ENCODE results near the gene MATN3. TPM values are rescaled to one million over a fixed set of nuclear protein-coding genes. Genes with fewer than 3 reads are reported as not detected.

The MATN3 gene
- total RNA-seq, 1 experiment from 2014 or later, result 0.98 TPM

- intact Hi-C loops (cut with micrococcal nuclease), result no loop called here
- Mint-ChIP-seq H3K4me1 (ENCODE audit: insufficient read depth, unreplicated experiment) (no peaks in the 10 kb centered on the region), H3K4me3 (ENCODE audit: unreplicated experiment) (no peak overlapping the region), H3K27me3 (ENCODE audit: insufficient read depth, unreplicated experiment) (no peaks in the 10 kb centered on the region), H3K36me3 (ENCODE audit: insufficient read depth, unreplicated experiment) (peaks cover 1% of the 10 kb centered on the region), H3K9me3 (ENCODE audit: unreplicated experiment) (no peaks in the 10 kb centered on the region), H3K27ac (ENCODE audit: low read depth, unreplicated experiment) (no peak overlapping the region)
- no peak for TF ChIP-seq CTCF (IDR thresholded peaks at IDR 0.05; ENCODE audit: unreplicated experiment)
- DNase-seq (ENCODE audit: unreplicated experiment), result no peak
- POLR2A ChIA-PET, result interaction anchor here (1.7 kb wide), 1 partner anchor 12 kb away, joined by 8 read pairs; the partner anchor contains the start of gene WDR35
- CTCF ChIA-PET, result interaction anchor here (0.8 to 3.4 kb wide), 4 partner anchors 14 to 99 kb away, joined by 3 to 36 read pairs (median 4); no protein-coding TSS in a partner anchor
- no TSS peak for BruUV-seq (replicated peaks)
These were observed 11.1 kb downstream of the MATN3 start for GRCh38 chr2:20001361-20001863.

- H3K4me3 Mint-ChIP-seq (ENCODE audit: unreplicated experiment), result no peak overlapping the region
- TF ChIP-seq CTCF (IDR thresholded peaks at IDR 0.05; ENCODE audit: unreplicated experiment), result no peak
- intact Hi-C loops (cut with micrococcal nuclease), result loop anchor here (5.0 kb wide), 1 partner anchor 91 kb away; the partner anchor contains the start of gene TTC32
- H3K36me3 Mint-ChIP-seq (ENCODE audit: insufficient read depth, unreplicated experiment), result no peaks in the 10 kb centered on the region
- no peaks in the 10 kb centered on the region for H3K27me3 Mint-ChIP-seq (ENCODE audit: insufficient read depth, unreplicated experiment)
- DNase-seq (ENCODE audit: unreplicated experiment), result no peak
- H3K9me3 Mint-ChIP-seq (ENCODE audit: unreplicated experiment), result no peaks in the 10 kb centered on the region
- no peak overlapping the region for H3K27ac Mint-ChIP-seq (ENCODE audit: low read depth, unreplicated experiment)
- ChIA-PET POLR2A (no interaction called here), CTCF (interaction anchor here (0.7 to 1.5 kb wide), 5 partner anchors 12 to 105 kb away, joined by 3 to 4 read pairs (median 3); no protein-coding TSS in a partner anchor)
- BruUV-seq (replicated peaks), result no TSS peak
- peaks cover 6% of the 10 kb centered on the region for H3K4me1 Mint-ChIP-seq (ENCODE audit: insufficient read depth, unreplicated experiment)
These were observed 18.7 kb downstream of the MATN3 start for GRCh38 chr2:19993731-19994130.

- BruUV-seq (replicated peaks), result no TSS peak
- intact Hi-C loops (cut with micrococcal nuclease), result loop anchor here (5.0 kb wide), 1 partner anchor 90 kb away; the partner anchor contains the start of gene TTC32
- peaks cover 11% of the 10 kb centered on the region for H3K36me3 Mint-ChIP-seq (ENCODE audit: insufficient read depth, unreplicated experiment)
- H3K4me3 Mint-ChIP-seq (ENCODE audit: unreplicated experiment), result no peak overlapping the region
- H3K27me3 Mint-ChIP-seq (ENCODE audit: insufficient read depth, unreplicated experiment), result no peaks in the 10 kb centered on the region
- H3K4me1 Mint-ChIP-seq (ENCODE audit: insufficient read depth, unreplicated experiment), result peaks cover 15% of the 10 kb centered on the region
- H3K27ac Mint-ChIP-seq (ENCODE audit: low read depth, unreplicated experiment), result no peak overlapping the region
- POLR2A ChIA-PET, result no interaction called here
- H3K9me3 Mint-ChIP-seq (ENCODE audit: unreplicated experiment), result no peaks in the 10 kb centered on the region
- CTCF ChIA-PET, result no interaction called here
- TF ChIP-seq CTCF (IDR thresholded peaks at IDR 0.05; ENCODE audit: unreplicated experiment), result no peak
- DNase-seq (ENCODE audit: unreplicated experiment), result no peak
These were observed 20.6 kb downstream of the MATN3 start for GRCh38 chr2:19991895-19992294.

- peak overlapping the region; percentile 77 for H3K27ac Mint-ChIP-seq (ENCODE audit: low read depth, unreplicated experiment)
- H3K27me3 Mint-ChIP-seq (ENCODE audit: insufficient read depth, unreplicated experiment), result no peaks in the 10 kb centered on the region
- H3K9me3 Mint-ChIP-seq (ENCODE audit: unreplicated experiment), result no peaks in the 10 kb centered on the region
- peaks cover 24% of the 10 kb centered on the region for H3K36me3 Mint-ChIP-seq (ENCODE audit: insufficient read depth, unreplicated experiment)
- H3K4me1 Mint-ChIP-seq (ENCODE audit: insufficient read depth, unreplicated experiment), result peaks cover 26% of the 10 kb centered on the region
- intact Hi-C loops (cut with micrococcal nuclease), result loop anchor here (5.0 kb wide), 1 partner anchor 88 kb away; the partner anchor contains the start of gene TTC32
- no peak for DNase-seq (ENCODE audit: unreplicated experiment)
- H3K4me3 Mint-ChIP-seq (ENCODE audit: unreplicated experiment), result peak overlapping the region; percentile 95
- BruUV-seq (replicated peaks), result TSS peak; percentile 70
- CTCF ChIA-PET, result interaction anchor here (2.2 kb wide), 1 partner anchor 24 kb away, joined by 10 read pairs; no protein-coding TSS in a partner anchor
- POLR2A ChIA-PET, result interaction anchor here (0.6 to 2.9 kb wide), 17 partner anchors 10 to 1709 kb away, joined by 3 to 33 read pairs (median 5); partner anchors contain the start of gene LAPTM4A
- TF ChIP-seq CTCF (IDR thresholded peaks at IDR 0.05; ENCODE audit: unreplicated experiment), result no peak
These were observed 22.1 kb downstream of the MATN3 start for GRCh38 chr2:19990416-19990728.
